HG03025 (cell line): Measurements from ENCODE around the gene GORASP2.

Experiments used
- ATAC-seq: cut with Tn5 transposase; IDR thresholded peaks from one replicate; pipeline ENCODE4 v1.9.1; 2021; ENCODE audit warnings: mild to moderate bottlenecking, moderate library complexity; ENCODE audit not compliant: unreplicated experiment, low FRiP score

Gene GORASP2

GRCh38 chr2:170991398-170992182 lies 62.5 kb downstream of the GORASP2 start:
- ATAC-seq = no peak

GRCh38 chr2:170996316-170996715 lies 67.3 kb downstream of the GORASP2 start:
- no peak for ATAC-seq

- no peak for ATAC-seq
Observed at GRCh38 chr2:170997893-170998597, 69.0 kb downstream of the GORASP2 start.

DNA sequence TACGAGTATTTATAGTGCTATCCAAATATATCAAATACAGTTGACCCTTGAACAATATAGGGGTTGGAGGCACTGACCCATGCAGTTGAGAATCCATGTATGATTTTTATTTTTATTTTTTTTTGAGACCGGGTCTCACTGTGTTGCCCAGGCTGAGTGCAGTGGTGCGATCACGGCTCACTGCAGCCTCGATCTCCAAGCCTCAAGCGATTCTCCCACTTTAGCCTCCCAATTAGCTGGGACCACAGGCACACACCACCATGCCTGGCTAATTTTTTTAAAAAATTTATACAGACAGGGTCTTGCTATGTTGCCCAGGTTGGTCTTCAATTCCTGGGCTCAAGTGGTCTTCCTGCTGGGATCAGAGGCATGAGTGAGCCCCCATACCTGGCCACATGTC lies 70.6 kb downstream of the GORASP2 start:
- no peak for ATAC-seq

DNA sequence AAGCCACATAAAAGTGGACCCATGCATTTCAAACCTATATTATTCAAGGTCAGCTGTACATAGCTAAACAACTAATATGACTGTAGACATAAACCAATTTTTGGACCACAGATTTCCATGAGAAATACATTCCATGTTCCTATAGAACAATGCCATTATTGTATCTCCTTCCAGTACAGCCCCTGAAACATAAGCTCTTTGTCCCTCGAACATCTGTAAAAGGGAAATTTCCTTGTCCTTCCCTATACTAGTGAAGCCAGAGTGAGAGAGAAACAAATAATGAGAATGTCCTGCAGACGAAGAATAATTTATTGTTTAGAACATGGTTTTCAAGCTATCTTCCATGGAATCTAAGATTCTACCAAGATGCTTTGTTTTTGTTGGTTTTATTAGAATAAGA lies 75.3 kb downstream of the GORASP2 start:
- ATAC-seq = no peak

DNA sequence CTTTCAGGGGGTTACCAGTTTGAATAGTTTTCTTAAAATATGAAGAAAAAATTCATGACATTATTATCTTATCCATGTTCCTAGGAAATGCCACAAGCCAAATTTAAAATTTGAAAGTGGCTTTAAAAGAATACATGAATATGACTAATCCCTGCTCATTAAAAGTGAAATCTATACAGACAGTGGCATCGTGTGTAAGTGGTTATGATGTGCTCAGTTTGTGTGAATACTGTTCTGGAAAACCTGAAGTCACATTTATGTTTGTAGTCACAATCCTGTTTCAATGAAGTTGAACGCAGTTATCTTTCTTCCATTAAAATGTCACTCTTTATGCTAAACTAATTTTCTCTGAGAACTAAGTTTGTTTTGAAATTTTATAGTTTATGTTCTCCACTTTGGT lies 75.8 kb downstream of the GORASP2 start:
- no peak for ATAC-seq

DNA sequence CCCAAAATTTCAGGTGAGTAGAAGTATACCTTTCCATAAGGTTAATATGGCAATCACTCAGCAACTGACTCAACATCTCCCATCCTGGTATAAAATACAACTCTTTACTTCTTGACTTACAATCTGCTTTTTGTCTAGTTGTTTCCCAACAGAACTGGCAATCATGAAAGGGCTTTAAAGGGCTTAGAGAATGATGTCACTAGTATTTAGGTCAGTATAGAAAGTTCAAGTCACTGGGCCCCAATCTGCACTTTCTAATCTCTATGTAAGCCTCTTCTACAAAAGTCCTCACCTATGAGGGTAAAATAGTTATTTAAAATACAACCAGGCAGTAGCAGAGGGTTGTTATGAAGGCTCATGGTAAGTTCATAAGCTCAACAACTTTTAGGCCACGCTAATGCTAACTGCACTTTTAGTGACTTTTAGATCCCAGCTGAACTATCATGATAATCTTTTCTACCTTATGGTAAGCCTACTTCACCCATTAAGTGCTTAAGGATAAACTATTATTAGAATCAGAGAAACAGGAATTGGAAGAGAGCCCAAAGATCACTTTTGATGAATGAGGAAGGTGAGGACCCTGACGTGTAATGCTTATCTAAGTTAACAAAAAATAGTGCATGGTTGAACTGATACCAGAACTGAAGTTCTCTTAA lies 79.6 kb downstream of the GORASP2 start:
- no peak for ATAC-seq

DNA sequence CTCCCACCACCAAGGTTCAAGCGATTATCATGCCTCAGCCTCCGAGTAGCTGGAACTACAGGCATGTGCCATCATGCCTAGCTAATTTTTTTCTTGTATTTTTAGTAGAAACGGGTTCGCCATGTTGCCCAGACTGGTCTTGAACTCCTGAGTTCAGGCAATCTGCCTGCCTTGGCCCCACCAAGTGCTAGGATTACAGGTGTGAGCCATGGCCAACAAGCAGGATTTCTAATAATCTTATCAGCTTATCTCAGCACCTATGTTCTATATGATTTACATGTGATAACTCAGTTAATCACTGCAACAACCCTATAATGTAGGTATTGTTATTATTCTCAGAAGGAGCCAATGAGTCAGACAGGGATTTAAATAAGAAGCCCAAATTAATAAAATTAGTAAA lies 80.3 kb downstream of the GORASP2 start:
- ATAC-seq = no peak

DNA sequence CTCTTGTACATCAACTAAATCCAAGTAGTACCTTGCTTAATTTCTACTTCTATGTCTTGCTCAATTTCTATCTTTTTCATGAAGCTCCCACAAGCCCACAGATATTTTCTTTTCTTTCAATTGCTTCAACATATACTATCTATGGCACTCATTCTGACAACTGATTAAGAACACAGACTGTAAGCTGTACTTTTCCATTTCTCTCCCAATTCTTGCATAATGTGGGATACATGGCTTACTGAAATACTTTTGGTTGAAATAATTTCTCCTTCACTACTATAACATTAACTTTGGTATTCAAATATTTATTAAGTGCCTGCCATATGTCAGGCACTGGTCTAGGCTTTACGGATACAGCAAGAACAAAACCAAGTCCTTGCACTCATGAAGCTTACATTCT lies 84.8 kb downstream of the GORASP2 start:
- ATAC-seq = no peak

GRCh38 chr2:171016125-171016524 lies 87.1 kb downstream of the GORASP2 start:
- no peak for ATAC-seq
